Astrocyte (in vitro differentiated cells and primary cell): ENCODE measurements around the gene NLRP6.

ENCODE experiments used
- CTCF ChIP-seq: IDR thresholded peaks from 2 replicates; pipeline ENCODE4 v1.5.1; 2011; ENCODE audit warnings: low read depth, mild to moderate bottlenecking, inconsistent platforms, low read length, moderate library complexity; ENCODE audit not compliant: insufficient read depth
- EZH2 ChIP-seq: IDR thresholded peaks from 2 replicates; pipeline ENCODE4 v1.6.1; 2012; ENCODE audit warnings: mild to moderate bottlenecking, low read length, inconsistent platforms; ENCODE audit not compliant: insufficient read depth

GRCh38 chr11:304915-305843, 27.0 kb downstream of the NLRP6 start:
- TF ChIP-seq CTCF (peak; percentile 75), EZH2 (no peak)
